GM13976 (cell line): ENCODE data around the gene ACKR4.

ENCODE experiments used
- DNase-seq: peaks from one replicate; pipeline ENCODE4 v3.0.0; 2012; ENCODE audit warnings: low spot score
- CTCF ChIP-seq: IDR thresholded peaks from 2 replicates; pipeline ENCODE4 v1.5.1; 2012; ENCODE audit warnings: borderline replicate concordance, mild to moderate bottlenecking; ENCODE audit not compliant: insufficient read depth; ENCODE audit errors: extremely low read depth, missing control alignments, control extremely low read depth
- in situ Hi-C: fragments of 300-500 bp; cut with MboI; formaldehyde crosslinking; loops from one replicate; pipeline ENCODE4 v1.12.0; 2022; ENCODE audit warnings: low sequenced_read_pairs, mixed read lengths, inconsistent platforms; ENCODE audit not compliant: unreplicated experiment

The ACKR4 gene

GRCh38 chr3:132596816-132597433 lies at the start of gene ACKR4:
Gene ACKR4 (plus strand): TSS chr3:132597270. CDS start chr3:132600398, 3,128 bp downstream.
- TF ChIP-seq CTCF = no peak
- in situ Hi-C loops = no loop called here
- DNase-seq = no peak

- in situ Hi-C loops = loop anchor here (25.0 kb wide), 1 partner anchor 88 kb away; no protein-coding TSS in a partner anchor
- no peak for TF ChIP-seq CTCF
- no peak for DNase-seq
These were observed 47.9 kb upstream of the ACKR4 start for GRCh38 chr3:132549169-132549568.

- DNase-seq = peak; percentile 33
- no peak for TF ChIP-seq CTCF
- in situ Hi-C loops = loop anchor here (25.0 kb wide), 1 partner anchor 87 kb away; no protein-coding TSS in a partner anchor
These were observed 47.0 kb upstream of the ACKR4 start for GRCh38 chr3:132549890-132550578.

GRCh38 chr3:132550579-132551305 lies 46.3 kb upstream of the ACKR4 start:
- TF ChIP-seq CTCF = no peak
- no peak for DNase-seq
- in situ Hi-C loops = no loop called here

- no peak for DNase-seq
- in situ Hi-C loops = no loop called here
- no peak for TF ChIP-seq CTCF
These were observed 43.2 kb upstream of the ACKR4 start for GRCh38 chr3:132553826-132554225.

GRCh38 chr3:132554437-132554836 lies 42.6 kb upstream of the ACKR4 start:
- DNase-seq = no peak
- in situ Hi-C loops = no loop called here
- no peak for TF ChIP-seq CTCF
